GM12874 (cell line): ENCODE results near the gene MYT1.
A peak's percentile ranks its signal among the peaks of the same experiment; 100 is the strongest.

ENCODE experiments used
- CTCF ChIP-seq: IDR thresholded peaks from 2 replicates; pipeline ENCODE4 v1.5.1; 2011; ENCODE audit warnings: low read depth, mild to moderate bottlenecking, control low read depth, low read length, moderate library complexity; ENCODE audit not compliant: insufficient read depth

Gene MYT1

GRCh38 chr20:64280460-64280843 is 116.2 kb downstream of the MYT1 start:
- no peak for TF ChIP-seq CTCF

- no peak for TF ChIP-seq CTCF
Observed at GRCh38 chr20:64283646-64284045, 119.4 kb downstream of the MYT1 start.

GRCh38 chr20:64285579-64286446 is 121.6 kb downstream of the MYT1 start:
- TF ChIP-seq CTCF: peak; percentile 98
